22Rv1 (cell line): ENCODE measurements around the gene CTRL.

Experiments
- H3K27ac ChIP-seq: fragments of 450-650 bp; 2 replicates; pipeline ENCODE4 v1.5.1; 2017
- CTCF ChIP-seq: fragments of 450-650 bp; IDR thresholded peaks from 2 replicates; pipeline ENCODE4 v1.5.1; 2017; ENCODE audit warnings: mild to moderate bottlenecking
- ZFX ChIP-seq: fragments of 450-650 bp; IDR thresholded peaks from 2 replicates; pipeline ENCODE4 v1.6.1; 2017; ENCODE audit warnings: antibody characterized with exemption, borderline replicate concordance

CTRL gene

DNA sequence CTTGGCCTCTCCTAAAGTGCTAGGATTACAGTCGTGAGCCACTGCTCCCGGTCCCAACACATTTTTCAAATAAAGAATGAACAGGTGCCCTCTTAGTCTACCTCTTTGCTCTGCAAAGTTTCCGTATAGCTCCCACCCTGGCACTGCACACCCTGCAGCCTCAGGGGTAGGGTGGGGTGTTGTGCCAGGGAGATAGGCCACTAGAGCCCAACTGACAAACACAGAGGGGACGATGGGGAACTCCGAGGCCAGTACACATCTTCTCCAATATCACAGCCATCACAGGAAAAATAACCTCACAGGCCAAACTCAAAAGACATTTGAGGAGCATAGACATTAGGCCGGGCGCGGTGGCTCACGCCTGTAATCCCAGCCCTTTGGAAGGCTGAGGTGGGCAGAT, 39.4 kb upstream of the CTRL start:
- no peak overlapping the region for H3K27ac ChIP-seq
- TF ChIP-seq ZFX, result no peak
- TF ChIP-seq CTCF, result no peak

DNA sequence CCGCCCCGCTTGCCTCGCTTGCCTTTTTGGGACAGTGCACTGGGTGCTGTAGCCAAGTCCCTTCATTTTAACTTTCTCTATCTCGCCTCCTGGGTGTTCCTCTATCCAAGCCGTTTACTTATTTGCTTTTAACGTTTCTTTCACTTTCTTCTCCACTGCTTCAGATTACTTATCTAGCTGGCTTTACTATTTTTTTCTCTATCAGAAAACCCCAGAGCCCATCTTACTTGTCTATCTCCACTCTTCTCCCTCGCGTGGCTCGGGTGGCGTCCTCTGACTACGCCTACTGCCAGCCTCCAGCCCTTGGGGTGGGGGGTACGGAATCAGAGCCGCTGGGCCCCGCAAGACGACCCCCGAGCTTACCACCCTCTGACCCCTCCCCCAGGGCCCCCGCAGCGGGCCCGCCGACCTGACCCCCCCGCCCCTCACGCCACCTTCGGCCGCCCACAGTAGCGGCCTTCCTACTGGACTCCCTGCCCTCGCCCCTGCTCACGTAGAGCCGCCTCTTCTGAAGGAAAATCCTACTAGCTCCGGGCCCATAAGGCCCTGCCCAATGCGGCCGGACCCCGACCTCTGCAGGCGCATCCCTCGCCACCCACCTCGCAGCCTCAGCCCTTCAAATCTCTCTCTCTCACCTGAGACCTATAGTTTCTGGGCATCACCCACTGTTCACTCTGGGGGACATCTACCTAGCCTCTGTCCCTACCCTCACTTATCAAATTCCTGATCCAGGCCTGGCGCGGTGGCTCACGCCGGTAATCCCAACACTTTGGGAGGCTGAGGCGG, 37.8 kb upstream of the CTRL start:
- H3K27ac ChIP-seq, result no peak overlapping the region
- no peak for TF ChIP-seq ZFX

DNA sequence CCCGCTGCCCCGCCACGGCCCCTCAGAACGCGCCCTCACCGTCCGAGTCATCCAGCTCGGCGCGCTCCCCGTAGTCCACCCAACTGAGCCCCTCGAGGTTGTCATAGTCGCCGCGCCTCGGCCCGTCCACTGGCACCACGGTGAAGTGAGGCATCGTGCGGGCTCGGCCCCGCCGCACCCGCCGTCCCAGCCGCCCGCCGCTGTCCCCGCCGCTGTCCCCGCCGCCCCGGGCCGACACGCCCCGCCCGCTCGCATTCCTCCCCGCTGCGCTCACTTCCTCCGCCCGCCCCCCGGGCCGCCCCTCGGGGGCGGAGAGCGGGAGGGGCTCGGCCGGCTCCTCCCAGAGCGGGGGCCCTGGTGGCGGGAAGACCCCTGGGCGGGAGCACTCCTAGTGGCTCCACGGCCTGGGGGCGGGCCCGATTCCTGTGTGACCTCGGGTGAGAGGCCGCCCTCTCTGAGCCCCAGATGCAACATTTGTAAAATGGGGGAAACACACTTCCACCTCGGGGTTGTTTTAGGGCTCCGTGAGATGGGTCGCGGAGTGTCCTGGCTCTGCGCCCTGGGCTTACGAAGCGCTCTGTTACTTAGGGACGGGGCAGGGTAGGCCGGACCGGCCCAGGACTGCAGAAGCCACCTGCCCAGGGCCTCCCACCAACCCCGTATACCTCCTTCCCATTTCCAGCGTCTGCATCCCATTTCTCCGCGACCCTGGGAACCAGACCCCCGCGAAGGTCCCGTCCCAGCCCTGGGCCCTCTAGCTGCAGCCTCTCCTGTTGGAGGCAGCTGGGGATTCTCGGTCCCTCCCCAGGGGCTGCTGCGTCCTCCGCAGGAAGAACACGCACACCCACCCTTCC, 37.0 kb upstream of the CTRL start, which contains the start of gene SLC12A4:
Gene SLC12A4, minus strand, starts transcription at position 238 of the 854 bp plus-strand sequence. Its CDS starts 84 bp downstream, at position 154.
- TF ChIP-seq CTCF, result no peak
- TF ChIP-seq ZFX, result no peak
- peak within 1 kb of the TSS; percentile 64 for H3K27ac ChIP-seq

- H3K27ac ChIP-seq, result peak overlapping the region; percentile 64
Observed at GRCh38 chr16:67967958-67968399, 36.3 kb upstream of the CTRL start.

GRCh38 chr16:67967183-67967957, 35.7 kb upstream of the CTRL start:
- TF ChIP-seq ZFX, result no peak
- TF ChIP-seq CTCF, result no peak
- H3K27ac ChIP-seq, result peak overlapping the region; percentile 64

More at GRCh38 chr16:67967958-67968399, 36.3 kb upstream of the CTRL start:
- no peak for TF ChIP-seq CTCF
- no peak for TF ChIP-seq ZFX

GRCh38 chr16:67966549-67967182, 35.0 kb upstream of the CTRL start:
- H3K27ac ChIP-seq, result 0 out of 2 replicates have a peak overlapping the region, but pooled peaks have one; percentile 1
- no peak for TF ChIP-seq CTCF
- no peak for TF ChIP-seq ZFX
